ENCODE results near the gene ARHGAP15. TPM values are rescaled to one million over a fixed set of nuclear protein-coding genes. Genes with fewer than 3 reads are reported as not detected.
A peak's percentile ranks its signal among the peaks of the same experiment; 100 is the strongest.

The ARHGAP15 gene
- total RNA-seq, 4 donors from 2014 or later, result 1.2 to 6.0 (median 3.4) TPM

DNA sequence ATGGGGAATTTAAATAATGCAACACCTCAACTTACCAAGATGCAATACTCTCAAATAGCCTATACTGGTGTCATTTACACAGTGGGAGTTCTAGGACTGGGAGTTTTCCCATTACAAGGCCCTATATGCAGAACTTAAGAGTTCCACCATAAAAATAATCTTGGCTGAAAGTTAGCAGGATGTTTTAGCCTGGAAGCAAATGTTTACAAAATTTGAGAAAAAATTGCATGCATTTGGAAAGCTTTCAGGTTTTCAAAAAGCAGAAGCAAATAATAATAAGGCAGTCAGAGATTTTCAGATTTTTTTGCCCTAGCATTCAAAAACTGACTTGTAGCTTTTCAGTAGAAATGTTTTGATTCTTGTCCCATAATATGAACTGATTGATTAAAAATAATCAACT lies 397.3 kb downstream of the ARHGAP15 start:
- DNase-seq (ENCODE audit: low spot score in 2 of 2), result no peak
- H3K4me1 ChIP-seq, result peaks cover 14% of the 10 kb centered on the region

DNA sequence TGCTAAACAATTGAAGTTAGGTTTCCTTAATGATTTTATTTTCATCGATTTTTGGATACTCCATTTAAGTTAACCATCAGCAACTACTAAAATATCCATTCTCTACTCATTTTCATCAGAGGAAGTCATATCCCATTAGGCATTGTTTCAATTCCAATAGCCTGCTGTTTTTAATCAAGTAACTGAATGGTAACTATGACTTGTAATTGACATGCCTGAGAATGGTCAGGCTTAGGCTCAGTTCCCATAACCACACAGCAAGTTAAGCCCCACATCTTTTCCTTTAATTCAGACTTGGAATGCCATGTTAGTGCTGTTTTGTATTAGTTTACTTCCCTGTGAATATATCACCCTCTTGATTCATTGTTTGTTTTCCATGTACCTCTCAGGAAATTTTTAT lies 398.8 kb downstream of the ARHGAP15 start:
- Histone ChIP-seq H3K36me3 (no peaks in the 10 kb centered on the region), H3K4me1 (peaks cover 14% of the 10 kb centered on the region), H3K27me3 (no peaks in the 10 kb centered on the region), H3K27ac (no peak overlapping the region), H3K4me3 (no peak overlapping the region), H3K9me3 (no peaks in the 10 kb centered on the region)
- TF ChIP-seq, protein P1, sequence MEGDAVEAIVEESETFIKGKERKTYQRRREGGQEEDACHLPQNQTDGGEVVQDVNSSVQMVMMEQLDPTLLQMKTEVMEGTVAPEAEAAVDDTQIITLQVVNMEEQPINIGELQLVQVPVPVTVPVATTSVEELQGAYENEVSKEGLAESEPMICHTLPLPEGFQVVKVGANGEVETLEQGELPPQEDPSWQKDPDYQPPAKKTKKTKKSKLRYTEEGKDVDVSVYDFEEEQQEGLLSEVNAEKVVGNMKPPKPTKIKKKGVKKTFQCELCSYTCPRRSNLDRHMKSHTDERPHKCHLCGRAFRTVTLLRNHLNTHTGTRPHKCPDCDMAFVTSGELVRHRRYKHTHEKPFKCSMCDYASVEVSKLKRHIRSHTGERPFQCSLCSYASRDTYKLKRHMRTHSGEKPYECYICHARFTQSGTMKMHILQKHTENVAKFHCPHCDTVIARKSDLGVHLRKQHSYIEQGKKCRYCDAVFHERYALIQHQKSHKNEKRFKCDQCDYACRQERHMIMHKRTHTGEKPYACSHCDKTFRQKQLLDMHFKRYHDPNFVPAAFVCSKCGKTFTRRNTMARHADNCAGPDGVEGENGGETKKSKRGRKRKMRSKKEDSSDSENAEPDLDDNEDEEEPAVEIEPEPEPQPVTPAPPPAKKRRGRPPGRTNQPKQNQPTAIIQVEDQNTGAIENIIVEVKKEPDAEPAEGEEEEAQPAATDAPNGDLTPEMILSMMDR (IDR thresholded peaks at IDR 0.05), result no peak
- 44% methylated on average over 1 of the region's 1 CpG for WGBS
- DNase-seq (ENCODE audit: low spot score in 2 of 2), result no peak

More for the DNA sequence above, 397.3 kb downstream of the ARHGAP15 start:
- Histone ChIP-seq H3K9me3 (no peaks in the 10 kb centered on the region), H3K4me3 (no peak overlapping the region), H3K27ac (peak overlapping the region; percentile 13), H3K36me3 (no peaks in the 10 kb centered on the region), H3K27me3 (no peaks in the 10 kb centered on the region)
- TF ChIP-seq POLR2A (IDR thresholded peaks at IDR 0.05) (no peak), EP300 (IDR thresholded peaks at IDR 0.05) (no peak), POLR2AphosphoS5 (IDR thresholded peaks at IDR 0.05) (no peak)
- TF ChIP-seq, protein P1 (IDR thresholded peaks at IDR 0.05), result no peak

DNA sequence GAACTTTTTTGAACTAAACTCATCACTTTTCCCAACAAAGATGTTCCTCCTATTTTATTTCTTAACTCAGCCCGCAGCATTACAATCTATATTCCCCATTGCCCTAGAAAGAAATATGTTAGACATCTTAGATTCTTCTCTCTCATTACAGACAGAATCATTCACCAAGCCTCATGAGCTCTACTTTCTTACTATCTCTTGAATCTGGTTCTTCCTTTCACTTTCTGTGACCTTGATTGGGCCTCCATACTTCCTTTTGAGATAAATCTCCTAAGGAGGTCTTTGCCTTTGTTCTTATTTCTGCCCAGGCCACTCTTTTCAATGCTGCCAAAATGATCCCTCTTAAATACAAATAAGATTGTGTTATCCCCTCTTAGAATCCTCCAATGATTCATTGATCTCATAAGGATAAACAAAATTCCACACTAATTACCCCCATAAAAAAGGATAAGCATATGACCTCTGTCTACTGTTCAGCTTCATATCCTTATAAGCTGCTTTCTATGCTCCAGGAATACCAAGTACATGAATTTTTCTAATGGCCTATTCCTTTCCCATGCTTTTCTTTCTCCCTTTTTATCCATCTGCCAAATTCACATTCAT lies 400.0 kb downstream of the ARHGAP15 start:
- Histone ChIP-seq H3K4me3 (no peak overlapping the region), H3K27ac (no peak overlapping the region), H3K9me3 (no peaks in the 10 kb centered on the region), H3K36me3 (no peaks in the 10 kb centered on the region), H3K27me3 (no peaks in the 10 kb centered on the region), H3K4me1 (peaks cover 14% of the 10 kb centered on the region)
- DNase-seq (ENCODE audit: low spot score in 2 of 2), result no peak
- TF ChIP-seq, protein P1 (IDR thresholded peaks at IDR 0.05), result no peak
- TF ChIP-seq POLR2A (IDR thresholded peaks at IDR 0.05), result no peak
- no peak for TF ChIP-seq EP300 (IDR thresholded peaks at IDR 0.05)
- WGBS, result 93% methylated on average over 1 of the region's 1 CpG

DNA sequence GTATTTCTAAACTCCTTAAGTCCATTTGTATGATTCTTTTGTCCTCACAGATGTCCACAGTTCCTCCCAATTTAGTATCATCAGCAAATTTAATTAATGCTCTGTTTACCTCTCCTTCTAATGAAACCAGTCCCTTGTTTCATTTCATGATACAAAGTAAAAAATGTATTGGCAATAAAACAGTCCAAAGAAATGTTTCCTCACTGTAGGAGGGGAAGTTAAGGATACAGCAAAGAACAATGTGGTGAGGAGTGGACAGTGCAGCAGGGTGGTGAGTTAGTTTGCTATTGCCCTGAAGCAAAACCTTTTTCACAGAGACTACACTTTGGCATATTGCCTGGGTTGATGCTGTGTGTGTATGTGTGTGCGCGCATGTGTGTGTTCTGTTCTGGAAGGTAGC lies 401.5 kb downstream of the ARHGAP15 start:
- peaks cover 9% of the 10 kb centered on the region for H3K4me1 ChIP-seq
- no peaks in the 10 kb centered on the region for H3K9me3 ChIP-seq
- H3K36me3 ChIP-seq, result no peaks in the 10 kb centered on the region
- TF ChIP-seq EP300 (IDR thresholded peaks at IDR 0.05) (no peak), POLR2AphosphoS5 (IDR thresholded peaks at IDR 0.05) (no peak)
- 58% methylated on average over 2 of the region's 2 CpGs for WGBS
- H3K27ac ChIP-seq, result no peak overlapping the region
- H3K4me3 ChIP-seq, result no peak overlapping the region
- no peak for DNase-seq (ENCODE audit: low spot score in 2 of 2)
- no peaks in the 10 kb centered on the region for H3K27me3 ChIP-seq

DNA sequence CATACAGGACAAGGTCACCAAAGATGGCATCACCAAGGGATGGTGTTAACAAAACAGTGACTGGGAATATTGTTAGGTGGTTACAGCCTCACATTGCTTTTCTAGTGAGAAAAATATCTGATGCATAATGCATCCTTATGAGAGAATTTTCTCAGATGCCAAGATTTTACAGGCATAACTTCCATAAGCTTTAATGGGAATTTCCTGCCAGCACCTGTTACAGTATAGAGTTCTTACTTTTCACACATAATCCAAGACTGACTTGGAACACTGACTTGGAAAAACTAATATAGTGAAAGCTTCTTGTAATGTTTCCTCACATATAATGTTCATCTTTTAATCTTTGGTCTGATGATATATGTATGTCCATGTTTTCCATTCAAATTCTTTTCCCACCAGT lies 402.8 kb downstream of the ARHGAP15 start:
- TF ChIP-seq POLR2A (IDR thresholded peaks at IDR 0.05), result no peak
- no peak for TF ChIP-seq EP300 (IDR thresholded peaks at IDR 0.05)
- TF ChIP-seq, protein P1 (IDR thresholded peaks at IDR 0.05), result no peak
- TF ChIP-seq POLR2AphosphoS5 (IDR thresholded peaks at IDR 0.05), result no peak
- Histone ChIP-seq H3K27ac (no peak overlapping the region), H3K9me3 (no peaks in the 10 kb centered on the region), H3K4me1 (no peaks in the 10 kb centered on the region), H3K36me3 (no peaks in the 10 kb centered on the region), H3K27me3 (no peaks in the 10 kb centered on the region), H3K4me3 (no peak overlapping the region)
- DNase-seq (ENCODE audit: low spot score in 2 of 2), result no peak

DNA sequence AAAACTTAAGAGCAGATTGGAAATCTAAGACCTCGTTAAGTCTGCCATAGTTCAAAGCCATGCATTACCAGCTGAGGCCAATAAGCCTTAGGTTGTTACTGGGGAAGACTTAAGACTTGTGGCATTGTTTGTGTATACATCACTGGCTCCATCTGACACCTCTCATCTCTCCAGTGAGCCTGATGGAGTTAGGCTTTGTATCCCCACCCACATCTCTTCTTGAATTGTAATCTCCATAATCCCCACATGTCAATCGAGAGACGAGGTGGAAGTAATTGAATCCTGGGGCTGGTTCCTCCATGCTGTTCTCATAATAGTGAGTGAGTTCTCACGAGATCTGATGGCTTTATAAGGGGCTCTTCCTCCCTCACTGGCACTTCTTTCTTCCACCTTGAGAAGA lies 404.6 kb downstream of the ARHGAP15 start:
- H3K4me1 ChIP-seq, result no peaks in the 10 kb centered on the region
- H3K27ac ChIP-seq, result no peak overlapping the region
- H3K27me3 ChIP-seq, result no peaks in the 10 kb centered on the region
- H3K36me3 ChIP-seq, result no peaks in the 10 kb centered on the region
- 91% methylated on average over 4 of the region's 4 CpGs for WGBS
- no peak for DNase-seq (ENCODE audit: low spot score in 2 of 2)
- H3K9me3 ChIP-seq, result no peaks in the 10 kb centered on the region
- TF ChIP-seq EP300 (IDR thresholded peaks at IDR 0.05) (no peak), POLR2A (IDR thresholded peaks at IDR 0.05) (no peak), POLR2AphosphoS5 (IDR thresholded peaks at IDR 0.05) (no peak)
- TF ChIP-seq, protein P1 (IDR thresholded peaks at IDR 0.05), result no peak
- H3K4me3 ChIP-seq, result no peak overlapping the region

Measured in suprapubic skin (tissue), 4 donors.